ENCODE data around the gene SEZ6.

Gene SEZ6

DNA sequence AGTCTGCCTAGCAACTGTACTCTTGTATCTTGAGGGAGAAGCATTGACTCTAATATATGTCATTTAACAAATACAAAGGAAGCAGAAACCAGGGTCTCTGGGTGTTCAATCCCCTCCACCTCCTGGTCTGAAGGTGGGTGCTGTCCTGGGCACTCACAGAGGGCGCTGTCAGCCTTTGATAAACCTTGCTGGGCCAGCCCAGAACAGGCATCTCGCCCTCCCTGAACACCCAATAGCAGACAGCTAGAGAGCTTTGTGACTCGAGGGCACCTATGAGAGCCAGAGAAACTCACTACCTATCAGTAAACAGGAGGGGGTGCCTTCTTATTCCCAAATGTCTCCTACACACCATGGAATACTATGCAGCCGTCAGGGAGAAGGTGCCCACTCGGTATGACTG, 30.8 kb upstream of the SEZ6 start:
- no peak for DNase-seq

DNA sequence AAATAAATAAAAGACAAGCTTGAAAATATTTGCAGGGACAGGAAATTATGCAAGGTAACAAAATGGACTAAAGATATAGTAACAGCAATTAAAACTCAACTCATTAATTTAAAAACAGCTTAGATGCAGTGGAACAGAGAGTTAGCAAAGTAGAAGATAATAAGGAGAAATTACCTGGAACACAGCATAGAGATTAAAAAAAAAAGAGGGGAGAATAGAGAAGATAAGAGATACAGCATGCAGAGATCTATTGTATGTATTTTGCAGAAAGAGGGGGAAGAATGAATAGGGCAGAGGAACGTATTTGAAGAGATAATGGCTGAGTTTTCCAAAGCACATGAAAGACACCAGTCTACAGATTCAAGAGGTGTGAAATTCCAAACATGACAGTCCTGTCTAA, 28.7 kb upstream of the SEZ6 start:
- no peak for DNase-seq

DNA sequence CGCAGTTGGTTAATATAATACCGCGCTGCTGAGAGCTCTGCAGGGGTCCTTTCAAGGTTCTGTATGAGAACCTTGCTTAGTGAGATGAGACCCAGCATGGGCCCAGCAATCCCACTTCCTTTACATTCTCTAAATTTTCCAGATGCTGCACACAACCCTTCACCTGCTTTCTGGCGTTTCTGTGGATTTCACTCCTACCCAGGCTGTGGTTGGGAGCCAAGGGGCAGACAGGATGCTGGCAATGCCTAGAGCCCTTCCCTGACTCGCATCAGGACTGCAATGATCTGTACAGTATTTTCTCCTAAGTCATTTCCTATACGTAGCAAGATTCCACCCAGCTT, 27.0 kb upstream of the SEZ6 start:
- DNase-seq, result no peak

DNA sequence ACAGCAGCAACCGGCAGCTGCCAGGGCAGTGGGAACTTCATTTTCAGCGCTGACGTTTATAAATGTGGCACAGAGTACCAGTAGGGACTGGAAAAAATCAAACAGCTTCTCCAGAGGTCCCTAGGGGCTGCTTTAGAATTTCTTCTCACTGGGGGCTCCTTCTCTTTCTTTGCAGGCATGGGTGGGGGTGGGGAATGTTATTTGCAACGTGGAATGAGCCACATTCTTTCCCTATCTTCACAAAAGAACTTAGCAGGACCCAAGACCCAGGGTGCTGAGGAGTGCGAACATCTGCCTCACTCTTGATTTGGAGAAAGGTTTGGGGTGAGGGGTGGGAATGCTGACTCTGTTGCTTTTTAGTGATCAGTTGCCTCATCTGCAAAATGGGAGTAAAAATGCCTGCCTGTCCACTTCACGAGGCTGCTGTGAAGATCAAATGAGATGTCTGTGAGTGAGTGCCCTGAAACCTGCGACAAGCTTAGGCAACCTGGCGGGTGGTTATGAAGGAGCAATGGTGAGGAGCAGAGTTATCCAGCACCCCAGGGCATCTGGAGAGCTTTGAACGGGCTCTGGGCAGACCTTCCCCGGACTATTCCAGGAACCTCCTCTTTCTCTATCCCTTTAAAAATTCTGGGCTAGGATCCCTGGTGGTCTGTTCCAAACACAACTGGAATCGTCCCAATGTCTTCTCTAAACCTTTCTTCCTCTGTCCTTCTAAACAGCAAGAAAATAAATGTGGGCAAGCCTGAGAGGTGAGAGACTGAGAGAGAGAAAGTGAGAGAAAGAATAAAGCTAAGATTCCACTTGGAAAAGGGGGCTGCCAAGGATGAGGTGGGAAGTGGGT, 26.4 kb upstream of the SEZ6 start:
- no peak for DNase-seq

DNA sequence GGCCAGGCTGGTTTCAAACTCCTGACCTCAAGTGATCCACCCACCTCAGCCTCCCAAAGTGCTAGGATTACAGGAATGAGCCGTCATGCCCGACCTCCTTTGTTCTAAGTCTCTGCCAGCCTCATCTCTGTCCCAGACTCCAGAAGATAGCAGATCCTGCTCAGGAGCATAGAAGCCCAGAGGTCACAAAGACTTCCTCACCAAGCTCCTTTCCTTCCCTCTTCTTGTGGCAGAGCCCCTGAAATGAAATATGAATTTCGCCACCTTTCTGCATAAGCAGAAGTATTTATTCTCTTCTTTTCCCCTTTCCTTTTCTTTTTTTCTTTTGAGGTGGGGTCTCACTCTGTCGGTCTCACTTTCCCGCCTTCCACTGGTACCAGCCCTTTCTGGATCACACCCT, 25.7 kb upstream of the SEZ6 start:
- no peak for DNase-seq

DNA sequence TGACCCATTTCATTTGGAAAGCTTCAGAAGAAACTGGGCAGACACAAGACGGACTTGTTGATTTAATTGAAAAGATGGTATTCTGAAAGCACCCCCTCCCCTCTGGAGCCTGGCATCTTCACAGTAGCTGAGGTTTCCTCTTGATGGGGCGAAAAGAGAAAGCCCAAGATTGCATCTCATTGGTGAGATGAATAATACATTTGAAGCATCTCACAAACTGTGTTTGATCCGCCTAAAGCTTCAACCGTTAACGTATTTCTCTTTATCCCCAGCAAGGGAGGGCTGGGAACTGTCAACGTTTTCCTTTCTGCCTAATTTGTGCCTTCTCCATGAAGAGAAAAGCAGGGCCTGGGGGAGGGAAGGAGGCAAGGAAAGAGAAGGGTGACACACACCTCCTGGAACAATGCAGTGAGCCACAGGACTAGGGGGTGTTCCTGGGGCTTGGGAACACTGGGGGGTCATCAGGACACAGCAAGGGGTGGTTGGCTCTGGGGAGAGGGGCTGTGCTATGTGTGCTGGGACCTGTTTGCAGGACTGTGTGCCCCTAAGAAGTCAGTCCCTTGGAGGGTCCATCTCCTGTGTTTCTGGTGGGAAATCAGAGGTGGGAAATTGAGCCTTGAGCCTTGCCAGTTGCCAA, 18.6 kb upstream of the SEZ6 start:
- no peak for DNase-seq

DNA sequence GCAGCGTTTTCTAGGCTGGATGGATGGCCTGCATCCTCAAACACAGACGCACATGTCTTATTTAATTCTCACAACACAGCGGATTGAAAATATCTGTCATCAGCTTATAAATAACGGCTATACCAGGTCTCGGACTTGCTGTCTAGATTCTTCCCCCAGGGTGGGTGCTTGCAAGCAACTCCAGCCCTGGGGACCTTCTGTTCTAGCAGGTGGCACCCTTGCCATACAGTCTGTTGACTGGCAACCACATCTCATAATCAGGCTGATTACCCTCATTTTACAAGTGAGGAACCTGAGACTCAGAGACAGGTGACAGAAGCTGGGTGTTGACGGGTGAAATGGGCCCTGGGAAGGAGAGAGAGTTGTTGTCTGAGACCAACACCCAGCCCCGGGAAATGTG, 16.2 kb upstream of the SEZ6 start:
- no peak for DNase-seq

DNA sequence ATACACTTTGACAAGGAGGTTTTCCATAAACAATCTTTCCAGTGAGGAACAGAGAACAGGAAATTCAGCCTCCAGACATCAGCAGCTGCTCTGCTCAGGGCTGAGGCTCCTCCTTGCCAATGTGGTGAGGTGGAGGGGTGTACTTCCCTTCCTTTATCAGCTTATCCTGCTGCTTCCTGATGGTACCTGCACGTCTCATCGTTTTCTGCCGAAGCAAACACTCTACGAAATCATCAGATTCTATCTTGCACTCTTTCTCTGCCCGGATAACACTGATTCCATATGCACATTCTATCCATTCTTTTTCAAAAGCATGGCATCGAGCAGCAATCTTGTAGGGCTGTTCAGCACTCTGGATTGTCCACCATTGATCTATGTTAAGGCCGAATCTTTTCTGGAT, 15.4 kb upstream of the SEZ6 start:
- no peak for DNase-seq

DNA sequence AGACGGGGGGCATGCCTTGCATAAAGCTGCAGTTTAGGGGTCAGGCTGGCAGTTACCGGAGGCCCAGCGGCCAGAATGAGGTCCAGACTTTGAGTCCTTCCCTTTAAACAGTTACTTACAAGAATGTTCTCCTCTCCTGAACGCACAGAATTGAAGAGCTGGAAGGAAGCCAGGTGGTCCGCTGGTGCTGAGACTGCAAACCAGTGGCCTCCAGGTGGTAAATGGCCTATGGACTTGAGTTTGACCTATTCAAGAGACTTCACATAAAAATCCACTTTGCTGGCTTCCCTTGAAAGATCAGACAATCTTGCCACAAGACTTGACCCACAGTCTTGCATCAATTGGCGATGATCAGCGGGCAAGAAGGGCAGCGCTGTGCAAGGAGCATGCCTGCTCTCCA, 14.7 kb upstream of the SEZ6 start:
- no peak for DNase-seq

DNA sequence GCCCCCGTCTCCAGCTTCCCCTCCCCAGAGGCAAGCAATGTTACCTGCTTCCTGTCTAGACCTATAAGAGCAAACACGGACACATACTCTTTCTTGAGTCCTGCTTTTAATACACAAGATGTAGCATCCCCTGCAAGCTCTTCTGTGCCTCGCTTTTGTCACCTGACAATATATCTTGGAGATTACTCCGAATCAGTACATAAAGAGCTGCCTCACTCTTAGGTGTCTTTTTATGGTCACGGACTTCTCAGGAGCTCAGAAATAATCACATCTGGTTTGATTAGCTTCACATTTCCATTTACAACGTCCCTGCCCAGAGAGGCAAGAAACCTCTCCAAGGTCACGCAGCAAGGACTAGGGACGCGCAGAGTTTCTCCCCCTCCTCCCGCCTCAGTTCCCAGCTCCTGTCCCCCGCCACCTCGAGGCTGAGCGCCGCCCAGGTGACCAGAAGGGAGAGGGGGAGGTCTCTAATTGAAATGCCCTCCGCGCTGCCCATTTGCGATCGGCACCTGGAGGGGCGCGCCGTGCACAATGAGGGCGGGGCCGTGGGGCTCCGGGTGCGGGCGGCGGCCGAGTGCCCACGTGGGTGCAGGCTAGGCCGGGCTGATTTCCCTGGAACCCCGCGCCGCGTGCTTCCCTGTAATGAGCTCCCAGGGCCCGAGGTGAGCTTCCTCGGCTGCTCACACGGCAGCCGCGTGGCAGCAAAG, 13.8 kb upstream of the SEZ6 start:
- no peak for DNase-seq

DNA sequence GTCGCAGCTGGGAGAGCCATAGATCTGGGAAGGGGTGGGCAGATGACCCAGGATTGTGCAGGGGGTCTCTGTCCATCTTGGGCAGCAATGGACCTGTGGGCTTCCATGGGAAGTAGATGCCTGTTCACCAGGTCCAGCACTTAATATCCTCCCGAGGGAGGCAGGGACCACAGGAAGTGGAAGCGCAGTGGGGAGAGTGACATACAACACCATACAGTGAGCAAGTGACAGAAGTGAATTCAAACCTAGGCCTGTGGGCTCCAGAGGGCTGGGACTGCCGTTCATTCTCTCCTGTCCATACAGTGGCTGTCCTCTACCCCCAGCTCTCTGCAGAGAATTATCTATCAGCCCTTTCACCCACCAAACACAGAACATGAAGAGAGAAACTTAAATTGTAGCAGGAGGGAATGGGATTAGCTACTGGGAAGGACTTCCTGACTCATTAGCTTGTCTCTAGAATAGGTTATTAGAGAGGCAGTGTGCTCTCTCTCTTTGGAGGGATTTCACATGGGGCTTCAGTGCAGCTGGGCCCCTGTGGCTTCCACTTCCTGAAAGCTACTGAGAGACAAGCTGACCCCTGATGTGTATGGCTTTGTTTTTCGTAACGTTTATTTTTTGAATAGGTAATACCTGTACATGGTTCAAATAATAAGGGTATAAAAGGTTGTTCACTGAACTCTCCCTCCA, 13.1 kb upstream of the SEZ6 start:
- DNase-seq, result no peak

DNA sequence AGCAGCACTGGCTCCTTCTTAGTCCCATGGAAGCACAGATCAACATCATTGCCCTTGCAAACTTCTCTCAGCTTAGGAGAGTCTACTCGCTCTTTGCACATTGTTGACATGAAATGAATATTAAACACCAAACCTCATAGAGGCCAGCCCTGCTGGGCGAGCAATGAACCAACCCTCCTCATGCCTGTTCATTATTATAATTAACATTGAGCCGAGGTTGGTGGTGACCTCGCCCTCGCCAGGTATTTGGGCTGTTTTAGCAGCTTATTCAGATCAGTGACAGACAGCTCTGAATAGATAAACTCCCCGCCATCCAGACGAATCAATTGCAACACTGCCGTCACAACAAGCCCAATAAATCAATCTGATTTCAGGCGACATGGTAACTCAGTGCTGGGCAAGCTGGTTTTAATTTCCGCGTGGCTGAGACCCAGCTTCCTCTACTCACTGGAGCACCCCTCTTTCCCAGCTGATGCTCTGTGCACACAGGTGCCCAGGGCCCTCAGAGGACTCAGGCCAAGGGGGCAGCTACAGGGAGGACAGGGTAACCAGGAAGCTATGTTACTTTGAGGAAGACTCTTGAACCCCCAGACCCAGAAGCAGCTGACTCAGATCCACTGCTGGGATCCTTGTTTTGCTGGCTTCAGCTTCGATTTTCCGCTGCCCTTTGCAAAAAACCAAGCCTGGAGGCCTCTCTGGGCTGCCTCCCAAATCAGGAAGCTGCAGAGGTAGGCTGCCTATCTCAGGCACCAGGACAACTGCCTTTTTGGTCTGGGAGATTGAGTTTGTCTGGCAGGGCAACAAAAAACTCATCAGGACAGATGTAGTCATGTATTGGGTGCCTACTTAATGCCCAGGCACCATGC, 10.7 kb upstream of the SEZ6 start:
- DNase-seq, result no peak

DNA sequence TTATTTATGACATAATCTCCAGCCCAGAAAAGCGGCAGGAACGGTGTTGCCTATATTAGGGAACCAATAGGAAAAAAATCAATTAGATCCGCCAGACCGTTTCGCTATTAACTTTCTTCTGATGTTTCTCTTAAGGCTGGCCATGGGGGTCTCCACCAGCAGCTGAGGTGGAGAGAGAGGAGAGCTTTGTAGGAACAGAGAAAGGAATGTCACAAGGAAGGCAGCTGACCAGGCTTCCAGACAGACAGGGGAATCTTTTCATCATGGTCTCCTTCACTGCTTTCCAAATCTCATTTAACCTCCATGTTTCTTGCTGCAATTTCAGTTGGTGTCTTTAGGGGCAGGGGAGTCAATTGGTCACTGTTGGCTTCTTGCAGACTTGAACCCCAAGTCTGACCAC, 8.9 kb upstream of the SEZ6 start:
- DNase-seq, result no peak

DNA sequence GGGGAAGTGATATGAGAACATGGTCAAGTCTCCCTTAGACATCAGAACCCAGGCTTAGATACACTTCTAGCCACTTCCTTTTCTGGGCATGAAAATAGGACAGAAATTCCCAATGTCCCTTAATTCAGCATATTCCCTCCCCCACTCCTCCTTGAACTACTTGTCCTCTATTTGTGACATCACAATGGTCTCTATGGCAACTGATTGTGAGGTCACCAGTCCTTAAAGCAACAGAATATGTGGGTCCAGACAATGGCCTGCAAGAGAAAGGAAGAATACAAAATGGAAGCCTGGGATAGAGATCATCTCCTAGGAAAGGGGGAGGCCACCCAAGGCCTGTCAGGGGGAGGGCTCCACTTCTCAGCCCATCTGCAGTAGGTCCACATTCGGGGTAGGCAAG, 6.7 kb upstream of the SEZ6 start:
- no peak for DNase-seq

DNA sequence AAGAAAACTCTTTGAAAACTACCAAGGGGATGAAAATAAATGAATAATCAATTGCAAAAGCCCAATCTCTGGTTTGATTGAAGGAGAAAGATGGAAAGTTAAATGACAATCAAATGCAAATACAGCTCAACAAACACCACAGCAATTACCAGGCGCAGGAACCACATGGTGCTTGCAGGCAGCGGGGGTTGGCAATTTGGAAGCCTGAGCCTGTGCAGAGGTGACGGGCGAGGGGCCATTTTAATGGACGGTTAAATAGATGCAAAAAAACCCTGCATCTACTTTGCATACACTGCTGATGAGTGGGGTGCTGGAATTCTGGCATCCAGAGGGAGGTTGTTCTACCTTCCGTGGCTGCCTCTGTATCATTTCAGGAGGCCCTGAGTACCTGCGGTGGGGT, 4.8 kb upstream of the SEZ6 start:
- no peak for DNase-seq

DNA sequence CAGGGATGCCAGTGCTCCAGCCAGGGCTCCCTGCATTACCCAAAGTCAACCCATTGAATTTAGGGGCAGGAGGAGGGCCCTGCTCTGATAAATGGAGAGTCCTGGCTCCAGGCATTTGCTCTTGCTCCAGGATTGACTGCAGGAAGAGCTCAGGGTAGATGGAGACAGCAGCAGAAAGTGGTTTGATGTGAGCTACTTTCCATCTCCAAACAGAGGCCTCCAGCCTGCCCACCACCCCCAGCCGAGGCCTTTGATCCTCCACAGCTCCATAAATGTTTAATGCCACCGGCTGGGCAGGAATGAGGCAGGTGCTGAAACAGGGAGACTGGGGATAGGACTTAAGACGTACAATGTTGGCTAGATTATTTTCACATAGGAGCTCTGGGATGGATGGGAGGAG, 4.3 kb upstream of the SEZ6 start:
- DNase-seq, result no peak

DNA sequence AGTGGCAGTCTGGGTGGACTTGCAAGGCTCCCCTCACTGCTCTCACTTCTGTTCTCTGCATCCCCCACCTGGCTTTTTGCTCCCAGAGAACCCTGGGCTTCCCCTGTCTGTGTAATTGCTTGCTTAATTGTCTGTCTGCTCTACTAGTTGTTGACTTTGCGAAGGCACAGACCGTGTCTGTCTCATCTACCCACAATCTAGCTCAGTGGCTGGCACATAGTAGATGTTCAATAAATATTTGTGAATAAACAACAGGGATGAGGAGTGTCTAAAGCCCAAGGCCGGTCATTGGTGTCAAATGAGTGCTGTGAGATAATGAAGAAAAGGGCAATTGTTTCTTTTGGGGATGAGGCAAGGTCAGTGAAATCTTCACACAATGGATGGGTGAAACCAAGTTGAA, 2.8 kb upstream of the SEZ6 start:
- no peak for DNase-seq

DNA sequence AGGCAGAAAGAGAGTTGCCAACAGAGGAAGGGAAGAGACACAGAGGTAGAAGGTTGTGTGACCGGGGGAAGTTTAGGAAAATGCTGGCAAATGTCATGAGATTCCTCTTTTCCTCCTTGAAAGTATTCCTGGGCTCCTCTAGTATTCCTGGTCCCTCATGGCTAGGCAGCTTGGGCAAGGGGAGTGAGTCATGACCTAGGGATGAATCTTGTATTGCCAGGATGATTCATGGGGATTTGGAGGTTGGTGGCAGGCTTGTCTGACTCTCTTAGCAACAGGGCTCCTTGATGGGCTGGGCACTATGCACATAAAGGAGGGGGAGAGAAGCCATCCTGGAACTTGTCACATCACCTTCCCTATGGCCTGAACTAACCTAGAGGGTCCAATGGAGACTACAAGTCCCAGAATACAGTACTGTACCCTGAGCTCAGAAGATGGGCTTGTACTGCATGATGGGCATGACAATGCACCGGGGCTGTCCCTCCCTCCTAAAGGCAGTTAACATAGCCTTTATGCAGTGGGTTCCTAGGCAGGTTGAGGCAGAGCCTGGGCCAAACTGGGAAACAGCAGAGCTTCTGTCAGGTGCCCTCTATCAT, 2.1 kb upstream of the SEZ6 start:
- no peak for DNase-seq

DNA sequence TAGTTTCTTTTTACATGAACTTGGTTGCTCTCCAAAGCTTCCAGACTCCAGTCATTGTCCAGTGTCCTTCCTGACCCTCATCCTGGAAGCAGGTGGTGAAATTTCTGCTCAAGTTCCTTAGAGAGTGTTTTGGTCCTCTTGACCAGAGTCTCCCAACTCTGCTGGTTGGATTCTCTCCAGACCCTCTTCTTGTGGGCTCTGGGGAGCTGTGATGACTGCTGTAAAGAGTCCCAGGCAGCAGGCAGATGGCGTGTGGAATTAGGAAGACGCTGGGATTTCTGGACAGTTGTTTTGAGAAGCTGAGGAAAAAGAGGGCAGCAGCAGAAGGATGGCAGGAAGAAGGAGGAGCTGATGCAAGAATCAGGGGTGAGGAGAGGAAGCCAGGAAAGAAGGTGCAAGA, 1.6 kb upstream of the SEZ6 start:
- DNase-seq, result no peak

DNA sequence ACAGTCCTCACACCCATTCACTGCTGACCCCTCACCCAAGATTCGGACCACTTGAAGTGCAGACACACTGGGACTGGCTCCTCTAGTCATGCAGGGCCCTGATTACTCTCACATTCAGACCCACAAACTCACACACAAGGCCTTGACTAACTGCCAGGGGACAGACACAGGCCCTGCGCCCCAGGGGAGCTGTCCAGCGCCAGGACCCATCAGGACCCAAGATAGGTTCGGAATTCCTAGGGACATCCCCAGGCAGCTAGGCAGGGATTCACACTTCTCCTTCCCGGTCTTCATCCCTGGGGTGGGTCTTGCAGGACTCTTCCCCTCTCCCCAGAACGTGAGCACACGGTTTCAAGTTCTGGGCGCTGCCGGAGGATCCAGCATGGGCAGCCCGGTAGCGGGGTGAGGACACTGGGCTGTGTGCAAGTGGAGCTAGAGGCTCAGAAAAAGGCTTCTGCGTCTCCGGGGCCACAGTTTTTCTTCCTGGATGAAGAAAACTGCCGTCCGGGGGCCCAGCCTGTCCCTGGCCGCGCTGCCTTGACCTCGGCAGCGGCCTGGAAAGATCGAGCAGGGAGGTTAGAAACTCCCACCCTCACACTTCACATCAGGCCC, 1.6 kb downstream of the SEZ6 start:
- no peak for DNase-seq

DNA sequence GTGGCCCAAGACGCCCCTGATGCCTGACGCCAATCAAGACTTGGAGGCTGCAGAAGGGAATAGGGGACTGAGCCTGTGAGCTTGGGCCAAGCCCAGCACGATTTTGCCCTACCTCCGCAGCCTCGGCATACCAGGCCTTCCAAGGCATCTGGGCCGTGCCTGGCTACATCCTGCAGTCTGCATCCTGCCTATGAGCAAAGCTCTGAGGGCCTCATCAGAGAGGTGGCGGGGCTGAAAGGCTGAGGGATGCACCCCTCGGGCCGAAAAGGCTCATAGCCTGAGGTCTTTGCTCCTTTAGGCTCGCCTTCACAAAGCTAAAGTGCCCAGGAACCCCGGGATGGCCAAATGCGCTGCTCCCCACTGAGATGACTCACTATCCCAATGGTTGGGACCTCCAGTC, 2.5 kb downstream of the SEZ6 start:
- no peak for DNase-seq

DNA sequence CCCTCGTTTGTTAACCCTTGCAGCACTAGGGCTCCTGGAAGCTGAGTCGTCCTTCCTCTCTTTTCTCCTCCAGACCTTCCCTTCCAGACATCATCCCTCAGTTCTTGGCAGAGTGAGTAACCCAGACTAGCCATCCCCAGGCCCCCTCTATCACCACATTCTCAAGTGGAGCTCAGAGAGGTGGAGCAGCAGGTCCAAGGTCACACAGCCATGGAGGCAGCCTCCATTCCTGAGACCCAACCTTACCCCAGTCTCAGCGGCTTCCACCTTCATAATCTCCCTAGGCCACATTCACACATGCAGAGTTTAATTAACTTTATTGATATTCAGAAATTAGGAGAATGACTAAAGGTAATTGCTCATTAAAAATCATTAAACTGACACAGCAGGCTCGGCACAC, 3.0 kb downstream of the SEZ6 start:
- DNase-seq, result no peak
